ENCODE measurements around the gene EPG5. TPM values are rescaled to one million over a fixed set of nuclear protein-coding genes. Genes with fewer than 3 reads are reported as not detected.

EPG5 gene
- total RNA-seq, 4 donors from 2014 or later, result 39.1 to 105 (median 59.0) TPM

DNA sequence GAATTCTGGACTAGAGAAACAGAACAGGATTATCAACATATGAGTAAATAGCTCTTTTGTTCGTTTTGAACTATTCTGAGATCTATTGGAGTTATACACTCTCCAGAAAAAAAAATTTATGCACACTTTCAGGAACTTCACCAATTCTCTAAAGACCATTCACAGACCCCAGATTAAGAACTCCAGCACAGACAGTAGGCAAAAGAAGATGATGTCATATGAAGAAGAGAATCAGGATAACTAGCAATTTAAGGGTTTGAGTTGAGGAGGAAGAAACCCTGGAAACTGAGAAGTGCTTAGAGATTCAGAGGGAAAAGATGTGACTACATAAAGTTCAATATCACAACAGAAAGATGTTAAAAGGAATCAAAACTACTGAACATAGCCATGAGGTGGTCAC is 71.8 kb downstream of the EPG5 start:
- TF ChIP-seq, protein P1, sequence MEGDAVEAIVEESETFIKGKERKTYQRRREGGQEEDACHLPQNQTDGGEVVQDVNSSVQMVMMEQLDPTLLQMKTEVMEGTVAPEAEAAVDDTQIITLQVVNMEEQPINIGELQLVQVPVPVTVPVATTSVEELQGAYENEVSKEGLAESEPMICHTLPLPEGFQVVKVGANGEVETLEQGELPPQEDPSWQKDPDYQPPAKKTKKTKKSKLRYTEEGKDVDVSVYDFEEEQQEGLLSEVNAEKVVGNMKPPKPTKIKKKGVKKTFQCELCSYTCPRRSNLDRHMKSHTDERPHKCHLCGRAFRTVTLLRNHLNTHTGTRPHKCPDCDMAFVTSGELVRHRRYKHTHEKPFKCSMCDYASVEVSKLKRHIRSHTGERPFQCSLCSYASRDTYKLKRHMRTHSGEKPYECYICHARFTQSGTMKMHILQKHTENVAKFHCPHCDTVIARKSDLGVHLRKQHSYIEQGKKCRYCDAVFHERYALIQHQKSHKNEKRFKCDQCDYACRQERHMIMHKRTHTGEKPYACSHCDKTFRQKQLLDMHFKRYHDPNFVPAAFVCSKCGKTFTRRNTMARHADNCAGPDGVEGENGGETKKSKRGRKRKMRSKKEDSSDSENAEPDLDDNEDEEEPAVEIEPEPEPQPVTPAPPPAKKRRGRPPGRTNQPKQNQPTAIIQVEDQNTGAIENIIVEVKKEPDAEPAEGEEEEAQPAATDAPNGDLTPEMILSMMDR (IDR thresholded peaks at IDR 0.05), result no peak
- TF ChIP-seq POLR2A (IDR thresholded peaks at IDR 0.05), result no peak
- no peaks in the 10 kb centered on the region for H3K27me3 ChIP-seq
- no peak for DNase-seq
- no peak overlapping the region for H3K27ac ChIP-seq
- H3K36me3 ChIP-seq, result peaks cover 20 to 24% of the 10 kb centered on the region in 2 donors
- H3K9me3 ChIP-seq, result no peaks in the 10 kb centered on the region
- WGBS, 2 donors, result 84 to 91% methylated on average over 1 of the region's 1 CpG
- no peak overlapping the region for H3K4me3 ChIP-seq (replicated peaks in 1 of 3)
- no peaks in the 10 kb centered on the region for H3K4me1 ChIP-seq
- intact Hi-C loops (cut with DNase I), result no loop called here

DNA sequence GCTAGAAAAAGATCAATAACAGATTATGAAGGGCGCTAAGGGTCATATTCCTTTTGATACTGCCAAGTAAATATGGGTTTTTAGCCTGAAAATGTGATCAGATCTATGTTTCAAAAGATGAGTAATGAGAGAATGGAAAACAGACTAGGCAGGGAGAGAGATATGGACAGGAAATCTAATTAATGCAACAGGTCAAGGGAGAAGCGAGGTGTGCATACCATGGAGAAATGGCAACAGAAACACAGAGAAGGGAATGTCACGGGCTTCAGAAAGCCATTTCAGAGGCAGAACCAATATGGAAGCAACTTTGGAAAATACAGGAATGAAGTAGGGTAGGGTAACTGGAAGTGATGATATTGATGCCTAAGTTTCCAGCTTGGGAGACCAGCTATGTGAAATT is 72.3 kb downstream of the EPG5 start:
- Histone ChIP-seq H3K36me3 (peaks cover 20 to 22% of the 10 kb centered on the region in 2 donors), H3K4me3 (replicated peaks in 1 of 3) (no peak overlapping the region), H3K4me1 (no peaks in the 10 kb centered on the region), H3K27ac (no peak overlapping the region), H3K9me3 (no peaks in the 10 kb centered on the region), H3K27me3 (no peaks in the 10 kb centered on the region)
- no peak for DNase-seq
- TF ChIP-seq POLR2A (IDR thresholded peaks at IDR 0.05), result no peak
- TF ChIP-seq, protein P1 (IDR thresholded peaks at IDR 0.05), result no peak
- intact Hi-C loops (cut with DNase I), result no loop called here
- 92 to 97% methylated on average over 2 of the region's 3 CpGs for WGBS, 2 donors

DNA sequence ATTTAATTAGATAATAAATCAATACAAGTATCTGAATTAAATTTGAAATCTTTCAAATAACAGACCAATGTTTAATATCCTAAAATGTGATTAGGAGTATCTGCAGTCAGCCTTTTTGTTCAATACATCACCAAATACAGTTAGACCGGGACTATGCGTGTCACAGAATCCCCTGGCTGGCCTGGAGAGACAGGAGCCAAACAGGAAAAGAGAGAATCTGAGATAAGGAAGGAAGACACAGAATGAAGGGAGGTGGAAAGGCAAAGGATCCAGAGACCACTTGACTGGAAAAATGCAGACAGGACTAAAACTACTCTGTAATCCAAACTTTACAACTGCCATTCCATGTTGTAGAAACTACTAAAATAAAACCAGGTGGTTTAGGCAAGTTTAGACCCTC is 75.3 kb downstream of the EPG5 start:
- no peak for DNase-seq
- no peak overlapping the region for H3K27ac ChIP-seq
- H3K4me1 ChIP-seq, result no peaks in the 10 kb centered on the region
- H3K4me3 ChIP-seq (replicated peaks in 1 of 3), result no peak overlapping the region
- H3K36me3 ChIP-seq, result peaks cover 18 to 19% of the 10 kb centered on the region in 2 donors
- TF ChIP-seq POLR2A (IDR thresholded peaks at IDR 0.05), result no peak
- TF ChIP-seq, protein P1 (IDR thresholded peaks at IDR 0.05), result no peak
- intact Hi-C loops (cut with DNase I), result no loop called here
- no peaks in the 10 kb centered on the region for H3K27me3 ChIP-seq
- H3K9me3 ChIP-seq, result no peaks in the 10 kb centered on the region
- 79 to 80% methylated on average over 2 of the region's 2 CpGs for WGBS, 2 donors

DNA sequence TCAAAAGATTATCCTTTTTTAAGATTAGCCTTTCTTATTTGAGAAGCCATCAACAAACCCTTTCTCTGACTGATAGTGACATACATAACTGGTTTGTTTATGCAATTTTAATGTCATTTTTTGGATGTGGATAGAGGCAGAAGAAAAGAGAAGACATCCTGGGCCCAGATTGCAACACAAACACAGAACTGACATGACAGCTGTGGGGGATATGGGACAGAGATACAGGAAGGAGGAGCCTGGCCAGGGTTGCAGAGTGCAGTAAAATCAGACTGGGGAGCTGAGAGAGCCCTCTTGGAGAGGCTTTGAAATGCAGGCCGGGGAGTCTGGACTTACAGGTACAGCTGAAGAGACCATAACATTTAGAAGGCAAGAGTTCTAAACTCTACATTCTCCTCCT is 76.5 kb downstream of the EPG5 start:
- Histone ChIP-seq H3K27me3 (no peaks in the 10 kb centered on the region), H3K27ac (no peak overlapping the region), H3K4me1 (no peaks in the 10 kb centered on the region), H3K4me3 (replicated peaks in 1 of 3) (no peak overlapping the region), H3K36me3 (peaks cover 18 to 19% of the 10 kb centered on the region in 2 donors), H3K9me3 (no peaks in the 10 kb centered on the region)
- TF ChIP-seq, protein P1 (IDR thresholded peaks at IDR 0.05), result no peak
- no peak for TF ChIP-seq POLR2A (IDR thresholded peaks at IDR 0.05)
- intact Hi-C loops (cut with DNase I), result no loop called here
- WGBS, 2 donors, result 80 to 87% methylated on average over 1 of the region's 1 CpG
- no peak for DNase-seq

DNA sequence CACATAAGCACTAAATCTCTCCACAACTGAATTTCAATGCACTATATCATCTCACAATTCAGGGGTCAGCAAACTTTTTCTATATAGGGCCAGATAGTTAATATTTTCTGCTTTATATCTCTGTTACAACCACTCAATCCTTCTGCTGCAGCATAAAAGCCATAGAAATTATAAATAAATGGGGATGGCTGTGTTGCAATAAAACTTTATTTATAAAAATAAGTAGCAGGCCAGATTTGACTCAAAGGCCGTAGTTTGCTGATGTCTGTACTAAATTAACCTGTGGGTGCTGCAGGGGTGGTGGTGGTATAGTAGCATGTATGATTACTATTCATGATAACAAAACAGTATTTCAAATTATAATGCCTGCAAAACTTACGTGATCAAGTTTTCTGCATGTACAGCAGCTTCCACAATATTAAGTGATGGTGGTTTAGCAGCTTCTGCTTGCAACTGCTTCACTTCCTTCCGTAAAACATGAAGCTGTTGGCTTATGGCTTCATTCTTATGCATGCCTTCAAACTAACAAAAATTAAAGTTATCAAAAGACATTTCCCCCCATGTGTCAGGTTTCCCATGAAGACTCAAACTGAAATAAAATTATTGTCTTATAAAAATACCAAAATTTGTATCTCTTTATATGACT is 77.6 kb downstream of the EPG5 start:
- Histone ChIP-seq H3K9me3 (no peaks in the 10 kb centered on the region), H3K27me3 (no peaks in the 10 kb centered on the region), H3K36me3 (peaks cover 14 to 18% of the 10 kb centered on the region in 2 donors), H3K4me1 (no peaks in the 10 kb centered on the region), H3K27ac (no peak overlapping the region), H3K4me3 (replicated peaks in 1 of 3) (no peak overlapping the region)
- no peak for TF ChIP-seq POLR2A (IDR thresholded peaks at IDR 0.05)
- TF ChIP-seq, protein P1 (IDR thresholded peaks at IDR 0.05), result no peak
- 95 to 96% methylated on average over 3 of the region's 3 CpGs for WGBS, 2 donors
- no peak for DNase-seq
- intact Hi-C loops (cut with DNase I), result no loop called here
